Transverse colon (tissue), 4 donors: ENCODE measurements around the gene PPP1R14B.

Experiments
- CTCF ChIP-seq, 5 experiments: fragments of 200-600 bp in 3 of 5; fragments of 450-650 bp in 2 of 5; sonication (generic) in 3 of 5; IDR thresholded peaks; 1 replicate in 2 of 5; 2 replicates in 3 of 5; pipeline ENCODE4 v1.5.1; 2016 to 2017; ENCODE audit warnings: antibody characterized with exemption in 5 of 5, inconsistent platforms in 3 of 5, mild to moderate bottlenecking in 2 of 5, moderate library complexity in 1 of 5
- POLR2A ChIP-seq: fragments of 450-650 bp; IDR thresholded peaks from one replicate; pipeline ENCODE4 v1.6.1; 2016; ENCODE audit warnings: antibody characterized with exemption, mild to moderate bottlenecking, moderate library complexity
- POLR2AphosphoS5 ChIP-seq, 3 donors: sonication (generic); formaldehyde crosslinking; IDR thresholded peaks; one replicate each; pipeline ENCODE4 v1.6.1; 2016; ENCODE audit warnings: antibody characterized with exemption in 3 of 3

GRCh38 chr11:64291262-64291751 is 44.6 kb upstream of the PPP1R14B start, which contains the start of gene KCNK4:
- TF ChIP-seq POLR2A = no peak
- TF ChIP-seq CTCF (IDR thresholded peaks at IDR 0.05) = no peak
- no peak for TF ChIP-seq POLR2AphosphoS5 (IDR thresholded peaks at IDR 0.05)
